Stimulated activated naive CD4-positive, alpha-beta T cell (primary cell): ENCODE results near the gene MCC.
"Not testable (repeated sequence)": the region's sequence is repeated elsewhere in the genome, so short reads cannot be mapped to it uniquely, and the experiment has no call there.

ENCODE experiments used
- DNase-seq, 6 experiments: peaks; one replicate each; lab custom pipeline; 2025; lab: John Stamatoyannopoulos, UW

Gene MCC

GRCh38 chr5:113081091-113081839 lies 407.0 kb downstream of the MCC start:
- DNase-seq = no peak

- not testable (repeated sequence) for DNase-seq
Observed at GRCh38 chr5:113076649-113077048, 411.6 kb downstream of the MCC start.

- DNase-seq = no peak
Observed at GRCh38 chr5:113075019-113075418, 413.2 kb downstream of the MCC start.

GRCh38 chr5:113073629-113074034 lies 414.6 kb downstream of the MCC start:
- peak in 5 of 6 experiments; percentile 5 to 62 (median 14) for DNase-seq

- DNase-seq = no peak
Observed at GRCh38 chr5:113071401-113071800, 416.9 kb downstream of the MCC start.

GRCh38 chr5:113070901-113071300 lies 417.4 kb downstream of the MCC start:
- DNase-seq = no peak

- DNase-seq = no peak
Observed at GRCh38 chr5:113068559-113068958, 419.7 kb downstream of the MCC start.

GRCh38 chr5:113067635-113068344 lies 420.5 kb downstream of the MCC start:
- no peak for DNase-seq

- DNase-seq = no peak
Observed at GRCh38 chr5:113065626-113066025, 422.6 kb downstream of the MCC start.

- no peak for DNase-seq
Observed at GRCh38 chr5:113064806-113065205, 423.4 kb downstream of the MCC start.

GRCh38 chr5:113063927-113064326 lies 424.3 kb downstream of the MCC start:
- no peak for DNase-seq

- no peak for DNase-seq
Observed at GRCh38 chr5:113062869-113063508, 425.3 kb downstream of the MCC start.

- peak in 2 of 6 experiments; percentile 16 to 17 for DNase-seq
Observed at GRCh38 chr5:113061846-113062780, 426.1 kb downstream of the MCC start.

GRCh38 chr5:113060408-113061025 lies 427.7 kb downstream of the MCC start:
- no peak for DNase-seq

GRCh38 chr5:113059232-113060040 lies 428.8 kb downstream of the MCC start:
- no peak for DNase-seq

GRCh38 chr5:113058706-113059226 lies 429.5 kb downstream of the MCC start:
- peak in 1 of 6 experiments; percentile 3 for DNase-seq

GRCh38 chr5:113058269-113058668 lies 430.0 kb downstream of the MCC start:
- DNase-seq = no peak

- DNase-seq = no peak
Observed at GRCh38 chr5:113057557-113057984, 430.7 kb downstream of the MCC start.

- no peak for DNase-seq
Observed at GRCh38 chr5:113056988-113057387, 431.3 kb downstream of the MCC start.

- DNase-seq = no peak
Observed at GRCh38 chr5:113054899-113055298, 433.4 kb downstream of the MCC start.
